HS-5 (cell line): ENCODE measurements around the gene UBR2.
A peak's percentile ranks its signal among the peaks of the same experiment; 100 is the strongest.
"Not testable (repeated sequence)": the region's sequence is repeated elsewhere in the genome, so short reads cannot be mapped to it uniquely, and the experiment has no call there.

ENCODE experiments used
- DNase-seq: peaks from one replicate; pipeline ENCODE4 v3.0.0-alpha.2; 2012; ENCODE audit warnings: low read depth

UBR2 gene

DNA sequence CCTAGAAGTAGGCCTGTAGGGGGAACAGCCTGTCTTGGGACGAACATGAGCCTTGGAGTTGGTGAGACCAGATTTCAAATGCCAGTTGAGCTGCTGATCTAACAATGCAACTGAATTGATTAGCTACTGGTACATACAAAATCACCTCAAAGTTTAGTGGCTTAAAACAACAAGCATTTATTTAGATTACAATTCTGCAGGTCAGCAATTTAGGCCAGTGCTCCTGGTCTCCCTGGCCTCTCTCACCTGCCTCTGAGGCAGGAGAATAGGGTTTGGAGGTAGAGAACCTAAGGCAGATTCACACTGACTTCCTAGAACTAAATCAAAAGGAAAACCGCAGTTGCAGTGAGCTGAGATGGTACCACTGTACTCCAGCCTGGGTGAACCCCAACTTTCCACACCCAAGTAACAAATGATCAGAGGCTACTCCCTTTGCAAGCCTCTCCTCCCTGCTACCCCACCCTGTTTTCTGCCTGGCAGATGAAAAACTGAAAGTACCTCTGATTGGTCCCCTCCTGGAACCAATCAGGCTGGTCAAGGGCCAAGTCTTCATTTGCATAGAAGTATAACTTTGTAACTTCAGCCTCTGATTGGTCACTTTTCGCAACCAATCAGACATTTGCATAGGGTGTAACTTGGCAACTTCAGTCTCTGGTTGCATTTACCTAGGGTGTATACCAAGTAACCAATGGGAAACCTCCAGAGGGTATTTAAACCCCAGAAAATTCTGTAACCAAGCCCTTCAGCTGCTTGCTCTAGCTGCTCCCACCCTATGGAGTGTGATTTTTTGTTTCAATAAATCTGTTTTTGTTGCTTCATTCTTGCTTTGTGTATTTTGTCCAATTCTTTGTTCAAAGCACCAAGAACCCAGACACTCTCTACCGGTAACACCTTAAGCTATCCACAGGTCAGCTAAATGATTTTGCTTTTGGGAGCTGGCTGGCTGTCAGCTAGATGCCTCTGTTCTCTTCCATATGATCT is 8.1 kb upstream of the UBR2 start:
- DNase-seq = no peak

DNA sequence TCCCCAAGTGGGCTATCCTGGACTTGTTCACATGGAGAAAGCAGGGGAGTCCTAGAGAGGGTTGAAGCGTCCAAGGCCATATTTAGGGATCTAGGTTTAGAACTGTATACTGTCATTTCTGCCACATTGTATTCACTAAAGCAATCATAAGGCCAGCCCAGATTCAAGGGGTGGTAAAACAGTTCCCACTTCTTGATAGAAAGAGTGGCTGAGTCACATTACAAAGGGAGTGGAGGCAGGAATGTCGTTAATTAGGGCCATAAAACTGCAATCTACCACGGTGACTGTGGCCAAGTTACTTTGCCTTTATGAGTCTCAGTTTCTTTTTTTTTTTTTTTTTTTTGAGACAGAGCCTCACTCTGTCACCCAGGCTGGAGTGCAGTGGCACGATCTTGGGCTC is 7.4 kb upstream of the UBR2 start:
- no peak for DNase-seq

DNA sequence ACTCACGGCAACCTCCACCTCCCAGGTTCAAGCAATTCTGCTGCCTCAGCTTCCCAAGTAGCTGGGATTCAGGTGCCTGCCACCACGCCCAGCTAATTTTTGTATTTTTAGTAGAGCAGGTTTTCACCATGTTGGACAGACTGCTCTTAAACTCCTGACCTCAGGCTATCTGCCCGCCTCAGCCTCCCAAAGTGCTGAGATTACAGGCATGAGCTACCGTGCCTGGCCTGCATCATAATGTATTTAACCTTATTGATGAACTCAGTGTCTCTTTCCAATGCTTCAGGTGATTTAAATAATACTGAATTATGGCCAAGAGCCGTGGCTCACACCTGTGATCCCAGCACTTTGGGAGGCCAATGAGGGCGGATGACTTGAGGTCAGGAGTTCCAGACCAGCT is 4.6 kb upstream of the UBR2 start:
- not testable (repeated sequence) for DNase-seq

DNA sequence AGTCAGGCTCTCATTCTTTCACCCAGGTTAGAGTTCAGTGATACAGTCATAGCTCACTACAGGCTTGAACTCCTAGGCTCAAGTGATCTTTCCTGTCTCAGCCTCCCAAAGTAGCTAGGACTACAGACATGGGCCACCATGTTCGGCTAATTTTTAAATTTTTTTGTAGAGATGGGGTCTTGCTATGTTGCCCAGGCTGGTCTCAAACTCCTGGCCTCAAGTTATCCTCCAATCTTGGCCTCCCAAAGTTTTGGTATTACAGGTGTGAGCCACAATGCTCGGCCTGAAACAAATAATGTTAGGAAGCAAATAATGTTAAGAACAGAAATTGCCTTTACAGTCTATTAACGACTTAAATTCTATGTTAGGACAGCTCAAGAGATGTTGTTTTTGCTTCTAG is 1.8 kb upstream of the UBR2 start:
- DNase-seq = no peak

DNA sequence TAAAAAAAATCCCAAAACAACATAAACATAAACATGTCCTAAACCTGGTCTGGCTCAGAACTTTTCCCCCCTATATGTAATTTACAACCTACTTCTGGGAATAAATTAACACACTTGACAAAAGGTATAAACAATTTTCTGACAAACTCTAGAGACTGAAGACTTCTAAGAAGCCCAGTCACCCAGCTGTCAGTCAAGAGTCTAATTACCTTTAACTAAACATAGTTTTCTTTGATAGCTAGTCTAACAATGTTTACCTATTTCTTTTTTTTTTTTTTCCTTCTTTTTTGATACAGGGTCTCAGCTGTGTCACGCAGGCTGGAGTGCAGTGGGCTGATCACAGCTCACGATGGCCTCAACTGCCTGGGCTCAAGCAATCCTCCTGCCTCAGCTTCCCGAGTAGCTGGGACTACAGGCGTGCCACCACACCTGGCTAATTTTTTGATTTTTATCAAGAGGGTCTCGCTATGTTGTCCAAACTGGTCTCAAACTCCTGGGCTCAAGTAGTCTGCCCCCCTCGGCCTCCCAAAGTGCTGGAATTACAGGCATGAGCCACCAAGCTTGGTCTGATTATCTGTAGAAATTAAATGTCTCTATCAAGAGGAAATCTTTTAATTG is 932 bp upstream of the UBR2 start:
- no peak for DNase-seq

DNA sequence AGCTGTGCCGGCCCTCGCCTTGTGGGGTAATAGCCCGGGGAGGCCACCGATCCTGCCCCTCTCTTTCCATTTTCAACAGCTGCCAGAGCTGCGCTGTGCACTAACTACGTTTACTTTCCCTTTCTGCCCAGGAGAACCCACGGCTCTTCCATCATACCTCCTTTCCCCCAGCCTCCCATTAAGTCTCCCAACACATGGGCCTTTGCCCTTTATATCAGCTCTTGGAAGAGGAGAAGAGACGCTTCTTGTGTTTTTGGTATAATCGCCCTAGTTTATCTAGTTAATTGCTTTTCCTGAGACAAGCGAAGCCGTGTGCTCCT is 637 bp downstream of the UBR2 start:
- DNase-seq = no peak

DNA sequence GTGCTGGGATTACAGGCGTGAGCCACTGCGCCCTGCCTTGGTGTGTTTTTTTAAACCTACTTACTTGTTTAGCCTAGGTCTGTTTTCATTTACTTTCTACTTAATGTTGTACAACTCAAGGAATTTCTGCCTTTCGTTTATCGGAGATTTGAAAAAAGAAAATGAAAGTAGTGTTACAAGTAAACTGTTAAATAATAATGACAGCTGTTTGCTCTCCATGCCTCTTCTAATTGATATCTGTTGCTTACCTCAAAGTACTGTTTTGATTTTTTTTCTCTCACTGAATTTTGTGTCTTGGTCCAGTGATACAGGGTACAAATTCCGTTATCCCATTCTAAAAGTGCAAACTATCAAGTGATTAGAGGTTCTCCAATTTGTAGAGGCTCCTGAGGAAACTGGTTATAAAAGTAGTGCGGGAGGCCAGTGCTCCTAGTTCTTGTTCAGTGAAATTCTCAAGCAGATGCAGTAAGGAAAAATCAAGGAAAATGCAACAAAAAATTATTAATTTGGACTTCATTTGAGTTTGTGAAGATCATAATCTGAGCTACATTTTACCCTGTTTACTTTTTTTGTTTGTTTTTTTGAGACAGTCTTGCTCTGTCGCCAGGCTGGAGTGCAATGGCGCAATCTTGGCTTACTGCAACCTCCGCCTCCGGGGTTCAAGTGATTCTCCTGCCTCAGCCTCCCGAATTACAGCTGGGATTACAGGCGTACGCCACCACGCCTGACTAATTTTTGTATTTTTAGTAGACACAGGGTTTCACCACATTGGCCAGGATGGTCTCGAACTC is 2.2 kb downstream of the UBR2 start:
- DNase-seq = no peak

DNA sequence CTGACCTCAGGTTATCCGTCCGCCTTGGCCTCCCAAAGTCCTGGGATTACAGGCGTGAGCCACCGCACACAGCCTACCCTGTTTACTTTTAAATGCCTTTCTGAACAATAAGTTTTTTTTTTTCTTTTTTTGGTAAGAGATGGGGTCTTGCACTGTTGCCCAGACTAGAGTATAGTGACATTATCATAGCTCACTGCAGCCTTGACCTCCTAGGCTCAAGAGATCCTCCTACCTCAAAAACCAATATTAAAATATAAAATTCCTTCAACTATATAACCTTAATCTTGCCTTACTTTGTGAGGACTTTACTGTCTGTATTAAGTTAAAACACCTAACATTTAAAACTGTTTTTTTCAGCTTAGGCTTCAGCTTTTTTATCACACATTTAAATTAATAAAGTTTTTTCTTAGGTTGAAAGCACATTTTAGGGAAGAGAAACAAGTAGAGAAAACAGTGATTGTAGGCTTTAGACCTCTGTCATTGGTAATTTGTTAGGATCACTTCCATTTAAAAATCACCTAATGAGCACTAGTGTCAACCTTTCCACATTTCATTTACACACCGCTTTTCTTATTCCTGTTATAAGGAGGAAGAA is 2.9 kb downstream of the UBR2 start:
- no peak for DNase-seq

DNA sequence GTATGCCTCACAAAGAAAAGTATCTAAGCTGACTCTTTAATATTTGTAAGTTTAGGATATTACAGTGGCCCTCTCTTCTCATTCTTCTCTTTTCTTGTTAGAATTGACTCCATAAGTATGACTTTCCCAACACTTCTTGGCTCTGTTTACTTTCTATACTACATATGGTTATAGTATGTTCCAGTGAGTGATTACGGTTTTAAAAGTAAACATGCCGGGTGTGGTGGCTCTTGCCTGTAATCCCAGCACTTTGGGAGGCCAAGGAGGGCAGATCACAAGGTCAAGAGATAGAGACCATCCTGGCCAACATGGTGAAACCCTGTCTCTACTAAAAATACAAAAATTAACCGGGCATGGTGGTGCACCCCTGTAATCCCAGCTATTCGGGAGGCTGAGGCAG is 3.4 kb downstream of the UBR2 start:
- DNase-seq = not testable (repeated sequence)

DNA sequence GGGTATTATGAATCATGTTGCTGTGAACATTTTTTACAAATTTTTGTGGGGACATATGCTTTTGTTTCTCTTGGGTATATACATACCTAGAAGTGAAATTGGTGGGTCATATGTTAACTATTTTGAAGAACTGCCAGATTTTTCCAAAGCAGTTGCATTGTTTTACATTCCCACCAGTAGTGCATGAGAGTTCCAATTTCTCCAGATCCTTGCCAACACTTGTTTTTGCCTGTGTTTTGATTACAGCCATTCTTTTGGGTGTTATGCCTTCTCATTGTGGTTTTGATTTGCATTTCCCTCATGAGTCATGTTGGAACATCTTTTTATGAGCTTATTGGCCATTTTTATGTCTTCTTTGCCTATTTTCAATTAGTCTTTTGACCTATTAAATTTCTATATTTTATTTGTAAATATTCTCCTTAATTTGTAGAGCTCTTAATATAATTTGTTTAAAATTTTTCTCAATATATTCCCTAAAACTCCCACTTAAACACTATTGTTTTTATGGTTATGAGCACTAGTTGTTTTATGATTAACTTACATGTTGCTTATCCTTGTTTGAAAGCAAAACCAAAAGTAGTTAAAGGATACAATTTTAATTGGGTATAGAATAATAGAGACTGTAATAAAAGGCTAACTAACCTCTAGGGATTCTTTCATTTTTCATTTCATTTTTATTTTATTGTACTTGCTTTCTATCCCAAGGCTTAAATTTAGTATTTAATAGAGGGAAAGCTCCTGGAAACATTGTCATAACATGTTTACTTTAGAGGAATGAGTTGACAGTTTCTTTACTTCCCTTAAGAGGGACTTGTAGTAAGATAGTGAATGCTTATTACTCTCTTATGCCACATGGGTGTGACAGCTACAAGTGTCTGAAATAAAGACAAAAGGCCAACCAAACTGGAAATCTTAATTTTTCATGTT is 5.5 kb downstream of the UBR2 start:
- peak; percentile 97 for DNase-seq

DNA sequence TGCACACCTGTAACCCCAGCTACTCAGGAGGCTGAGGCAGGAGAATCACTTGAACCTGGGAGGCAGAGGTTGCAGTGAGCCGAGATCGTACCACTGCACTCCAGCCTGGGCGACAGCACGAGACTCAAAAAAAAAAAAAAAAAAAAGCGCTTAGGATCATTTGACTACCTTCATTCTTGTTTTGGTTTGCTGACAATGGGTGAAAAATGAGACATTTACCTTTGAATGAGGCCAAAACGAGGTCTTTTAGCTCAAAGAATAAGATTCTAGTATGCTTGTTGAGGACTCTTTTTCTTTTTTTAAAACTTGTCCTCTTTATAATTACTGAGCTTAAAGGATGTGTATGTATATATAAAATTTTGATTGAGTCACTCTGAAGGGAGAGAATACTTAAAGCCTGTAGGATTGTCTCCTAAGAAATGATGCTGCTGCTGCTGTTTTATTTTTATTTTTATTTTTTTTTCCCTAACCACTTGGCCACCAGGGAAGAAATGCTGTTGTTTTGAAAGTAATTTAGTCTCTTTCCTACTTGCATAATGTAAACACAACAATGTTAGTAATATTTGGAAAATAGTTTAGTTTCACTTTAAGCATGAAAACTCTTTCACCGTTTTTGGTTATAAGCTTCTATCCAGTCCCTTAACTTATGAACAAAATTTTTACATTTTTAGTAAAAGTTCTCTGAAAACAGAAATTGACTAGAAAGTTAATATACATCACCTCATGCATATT is 7.9 kb downstream of the UBR2 start:
- DNase-seq = no peak

DNA sequence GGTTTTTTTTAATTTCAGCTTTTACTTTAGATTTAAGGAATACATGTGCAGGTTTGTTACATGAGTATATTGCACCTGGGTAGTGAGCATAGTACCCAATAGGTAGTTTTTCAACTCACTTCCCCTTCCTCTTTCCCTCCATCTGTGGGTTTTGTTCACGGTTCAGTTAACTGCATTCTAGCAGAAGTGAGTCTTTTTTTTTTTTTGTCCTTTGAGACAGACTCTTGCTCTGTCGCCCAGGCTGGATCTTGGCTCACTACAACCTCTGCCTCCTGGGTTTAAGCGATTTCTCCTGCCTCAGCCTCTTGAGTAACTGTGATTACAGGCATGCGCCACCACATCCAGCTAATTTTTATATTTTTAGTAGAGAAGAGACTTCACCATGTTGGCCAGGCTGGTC is 8.7 kb downstream of the UBR2 start:
- DNase-seq = no peak

DNA sequence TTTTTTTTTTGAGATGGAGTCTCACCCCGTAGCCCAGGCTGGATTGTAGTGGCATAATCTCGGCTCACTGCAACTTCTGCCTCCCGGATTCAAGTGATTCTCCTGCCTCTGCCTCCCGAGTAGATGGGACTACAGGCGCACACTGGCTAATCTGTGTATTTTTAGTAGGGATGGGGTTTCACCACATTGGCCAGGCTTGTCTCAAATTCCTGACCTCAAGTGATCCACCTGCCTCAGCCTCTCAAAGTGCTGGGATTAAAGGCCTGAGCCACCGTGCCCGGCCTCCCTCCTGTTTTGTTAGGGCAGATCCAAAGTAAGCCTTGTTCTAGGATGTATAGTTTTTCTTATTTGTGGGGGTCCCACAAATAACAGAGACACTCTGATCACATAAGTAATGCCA is 12.7 kb downstream of the UBR2 start:
- DNase-seq = not testable (repeated sequence)

DNA sequence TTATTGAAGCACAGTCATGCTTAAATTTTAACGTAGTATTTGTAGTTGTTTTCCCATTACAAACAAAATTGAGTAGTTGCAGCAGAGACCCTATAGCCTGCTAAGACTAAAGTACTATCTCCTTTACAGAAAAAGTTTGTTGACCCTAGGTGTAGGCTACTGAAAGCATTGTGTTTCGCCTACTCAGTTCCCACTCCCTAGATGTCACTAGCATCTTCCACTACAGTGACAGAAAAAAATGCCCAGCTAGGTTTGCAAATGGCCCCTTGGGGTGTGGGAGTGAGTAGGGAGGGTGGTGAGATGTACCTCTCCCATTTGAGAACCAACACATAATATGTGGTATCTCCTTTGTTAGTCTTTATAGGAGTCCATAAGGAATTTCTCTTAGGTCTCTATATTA is 34.5 kb downstream of the UBR2 start:
- no peak for DNase-seq

DNA sequence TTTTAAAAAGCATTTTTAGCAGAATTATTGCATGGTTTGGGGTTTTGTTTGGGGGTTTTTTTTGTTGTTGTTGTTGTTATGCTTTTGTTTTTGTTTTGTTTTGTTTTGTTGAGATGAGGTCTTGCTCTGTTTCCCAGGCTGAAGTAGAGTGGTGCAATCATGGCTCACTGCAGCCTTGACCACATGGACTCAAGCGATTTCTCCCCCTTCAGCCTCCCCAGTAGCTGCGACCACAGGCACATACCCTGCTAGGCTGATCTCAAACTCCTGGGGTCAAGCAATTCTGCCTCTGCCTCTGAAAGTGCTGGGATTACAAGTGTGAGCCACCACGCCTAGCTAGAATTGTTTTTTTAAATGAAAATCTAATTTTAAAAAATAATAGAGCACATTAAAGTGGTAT is 35.7 kb downstream of the UBR2 start:
- DNase-seq = no peak

DNA sequence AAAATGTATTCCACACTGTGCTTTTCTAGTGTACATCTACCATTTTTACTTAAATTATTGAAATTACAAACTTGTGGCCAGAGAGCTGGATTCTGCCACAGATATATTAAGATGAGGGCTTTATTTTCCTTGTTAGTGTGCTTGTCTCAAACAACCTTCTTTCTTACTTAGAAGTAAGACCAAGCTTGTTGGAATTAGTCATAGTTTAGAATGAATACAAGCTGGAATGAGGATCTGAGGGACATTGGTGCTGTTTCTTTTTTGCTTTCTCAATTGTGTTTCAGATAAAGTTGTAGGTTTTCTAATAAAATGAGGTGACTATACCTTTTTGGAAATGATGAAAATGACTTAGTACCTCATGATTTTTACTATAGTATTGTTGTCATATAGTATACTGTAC is 40.3 kb downstream of the UBR2 start:
- no peak for DNase-seq

DNA sequence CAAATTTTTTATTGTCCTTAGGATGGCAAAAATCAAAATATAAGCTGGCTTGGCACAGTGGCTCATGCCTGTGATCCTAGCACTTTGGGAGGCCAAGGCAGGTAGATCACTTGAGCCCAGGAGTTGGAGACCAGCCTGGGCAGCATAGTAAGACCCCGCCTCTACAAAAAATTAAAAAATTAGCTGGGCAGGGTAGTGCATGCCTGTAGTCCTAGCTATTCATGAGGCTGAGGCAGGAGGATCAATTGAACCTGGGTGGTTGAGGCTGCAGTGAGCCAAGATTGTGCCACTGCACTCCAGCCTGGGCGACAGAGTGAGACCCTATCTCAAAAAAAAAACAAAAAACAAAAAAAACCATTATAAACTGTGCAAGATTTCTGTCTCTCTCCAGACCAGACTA is 40.9 kb downstream of the UBR2 start:
- DNase-seq = not testable (repeated sequence)

DNA sequence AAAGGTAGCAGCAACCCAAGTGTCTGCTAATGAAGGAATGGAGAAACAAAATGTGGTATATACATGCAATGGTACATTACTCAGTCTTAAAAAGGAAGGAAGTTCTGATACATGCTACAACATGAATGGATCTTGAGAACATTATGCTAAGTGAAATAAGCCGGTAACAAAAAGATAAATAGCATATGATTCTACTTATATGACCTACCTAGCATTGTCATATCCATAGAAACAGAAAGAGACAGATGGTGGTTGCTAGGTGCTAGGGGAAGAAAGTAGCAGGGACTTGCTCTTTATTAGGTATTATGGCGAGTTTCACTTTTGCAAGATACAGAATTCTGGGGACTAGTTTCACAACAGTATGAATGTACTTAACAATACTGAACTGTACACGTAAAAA is 46.6 kb downstream of the UBR2 start:
- DNase-seq = no peak

DNA sequence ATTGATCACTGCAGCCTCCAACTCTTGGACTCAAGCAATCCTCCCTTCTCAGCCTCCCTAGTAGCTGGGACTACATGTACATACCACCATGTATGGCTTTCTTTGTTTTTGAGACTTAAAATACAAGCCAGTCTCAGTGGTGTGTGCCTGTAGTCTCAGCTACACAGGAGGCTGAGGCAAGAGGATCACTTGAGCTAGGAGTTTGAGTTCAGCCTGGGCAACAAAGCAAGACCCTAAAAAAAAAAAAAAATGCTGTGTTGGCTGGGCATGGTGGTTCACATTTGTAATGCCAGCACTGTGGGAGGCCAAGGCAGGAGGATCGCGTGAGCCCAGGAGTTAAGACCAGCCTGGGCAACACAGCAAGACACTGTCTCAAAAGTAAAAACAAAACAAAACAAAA is 51.7 kb downstream of the UBR2 start:
- no peak for DNase-seq

DNA sequence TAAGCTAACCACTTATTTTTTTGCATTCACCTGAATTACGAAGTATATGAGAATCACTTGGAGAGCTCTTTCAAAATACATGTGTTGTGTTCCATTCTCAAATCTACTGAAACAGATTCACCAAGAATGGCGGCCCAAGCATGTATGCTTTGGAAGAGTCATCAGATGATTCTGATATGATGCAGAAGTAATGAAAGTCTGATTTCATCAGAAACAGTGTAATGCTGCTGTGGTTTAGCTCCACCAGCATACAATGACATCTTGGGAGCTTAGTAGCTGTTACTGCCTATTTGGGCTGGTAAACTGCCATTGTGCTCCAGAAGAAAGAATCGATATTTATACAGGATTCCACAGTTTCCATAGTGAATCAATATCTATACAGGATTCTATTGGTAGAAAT is 52.9 kb downstream of the UBR2 start:
- DNase-seq = peak; percentile 53

DNA sequence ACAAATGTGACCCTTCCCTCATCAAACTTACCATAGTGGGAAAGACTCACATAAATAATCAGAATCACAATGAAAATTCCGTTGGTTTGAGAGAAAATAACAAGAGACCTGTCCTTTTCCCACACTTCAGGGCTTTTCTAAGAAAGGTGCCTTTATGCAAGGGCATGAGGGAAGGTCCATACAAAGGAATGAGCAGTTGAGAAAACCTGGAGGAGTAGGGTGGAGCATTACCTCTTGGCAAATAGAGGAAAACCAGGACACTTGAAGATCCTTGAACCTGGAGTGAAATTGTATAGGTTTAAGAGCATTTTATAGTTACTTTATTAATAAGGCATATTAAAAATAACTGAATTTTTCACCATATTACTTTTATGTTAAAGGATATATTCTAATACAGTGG is 54.3 kb downstream of the UBR2 start:
- DNase-seq = no peak
